ENCODE results near the gene PRRT1B.

DNA sequence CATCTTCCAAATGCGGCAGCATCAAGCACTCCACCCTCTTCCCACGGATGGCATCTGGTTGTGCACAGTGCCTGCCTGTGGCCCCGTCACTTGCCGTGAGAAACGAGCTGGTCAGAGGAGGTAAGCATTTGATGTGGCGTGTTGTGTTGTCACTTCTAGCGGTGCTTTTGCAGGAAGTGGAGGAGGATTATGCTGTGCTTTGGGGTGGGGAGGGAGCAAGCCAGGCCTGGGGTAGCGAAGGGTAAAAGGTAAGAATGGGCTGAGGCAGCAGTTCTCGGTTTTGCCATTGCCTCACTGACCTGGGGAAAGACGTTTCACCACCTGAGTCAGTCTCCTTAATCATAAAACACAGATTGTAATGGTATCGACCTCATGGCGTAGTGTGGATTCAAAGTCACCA, 44.9 kb upstream of the PRRT1B start:
- TF ChIP-seq POLR2AphosphoS5 (IDR thresholded peaks at IDR 0.05; ENCODE audit: low read depth, low read length) (no peak), TAF1 (IDR thresholded peaks at IDR 0.05; ENCODE audit: borderline replicate concordance, insufficient read depth, low read length) (no peak)
- TF ChIP-seq, protein P1, sequence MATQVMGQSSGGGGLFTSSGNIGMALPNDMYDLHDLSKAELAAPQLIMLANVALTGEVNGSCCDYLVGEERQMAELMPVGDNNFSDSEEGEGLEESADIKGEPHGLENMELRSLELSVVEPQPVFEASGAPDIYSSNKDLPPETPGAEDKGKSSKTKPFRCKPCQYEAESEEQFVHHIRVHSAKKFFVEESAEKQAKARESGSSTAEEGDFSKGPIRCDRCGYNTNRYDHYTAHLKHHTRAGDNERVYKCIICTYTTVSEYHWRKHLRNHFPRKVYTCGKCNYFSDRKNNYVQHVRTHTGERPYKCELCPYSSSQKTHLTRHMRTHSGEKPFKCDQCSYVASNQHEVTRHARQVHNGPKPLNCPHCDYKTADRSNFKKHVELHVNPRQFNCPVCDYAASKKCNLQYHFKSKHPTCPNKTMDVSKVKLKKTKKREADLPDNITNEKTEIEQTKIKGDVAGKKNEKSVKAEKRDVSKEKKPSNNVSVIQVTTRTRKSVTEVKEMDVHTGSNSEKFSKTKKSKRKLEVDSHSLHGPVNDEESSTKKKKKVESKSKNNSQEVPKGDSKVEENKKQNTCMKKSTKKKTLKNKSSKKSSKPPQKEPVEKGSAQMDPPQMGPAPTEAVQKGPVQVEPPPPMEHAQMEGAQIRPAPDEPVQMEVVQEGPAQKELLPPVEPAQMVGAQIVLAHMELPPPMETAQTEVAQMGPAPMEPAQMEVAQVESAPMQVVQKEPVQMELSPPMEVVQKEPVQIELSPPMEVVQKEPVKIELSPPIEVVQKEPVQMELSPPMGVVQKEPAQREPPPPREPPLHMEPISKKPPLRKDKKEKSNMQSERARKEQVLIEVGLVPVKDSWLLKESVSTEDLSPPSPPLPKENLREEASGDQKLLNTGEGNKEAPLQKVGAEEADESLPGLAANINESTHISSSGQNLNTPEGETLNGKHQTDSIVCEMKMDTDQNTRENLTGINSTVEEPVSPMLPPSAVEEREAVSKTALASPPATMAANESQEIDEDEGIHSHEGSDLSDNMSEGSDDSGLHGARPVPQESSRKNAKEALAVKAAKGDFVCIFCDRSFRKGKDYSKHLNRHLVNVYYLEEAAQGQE (IDR thresholded peaks at IDR 0.05; ENCODE audit: insufficient read depth in 1 of 2, low read depth in 2 of 2, low read length in 2 of 2): no peak
